Occipital lobe (tissue), 2 donors: ENCODE results near the gene CABCOCO1. TPM values are rescaled to one million over a fixed set of nuclear protein-coding genes. Genes with fewer than 3 reads are reported as not detected.
"Not testable (repeated sequence)": the region's sequence is repeated elsewhere in the genome, so short reads cannot be mapped to it uniquely, and the experiment has no call there.

Experiments
- DNase-seq: peaks from one replicate; lab custom pipeline; 2025; lab: John Stamatoyannopoulos, UW
- total RNA-seq: library from RNA; depleted of rRNA; stranded (reverse); fragments of >200 nt; gene quantifications from one replicate; pipeline ENCODE4 v1.2.3, GENCODE V29; 2014

The CABCOCO1 gene
- total RNA-seq, 1 donor from 2014 or later = 3.4 TPM

DNA sequence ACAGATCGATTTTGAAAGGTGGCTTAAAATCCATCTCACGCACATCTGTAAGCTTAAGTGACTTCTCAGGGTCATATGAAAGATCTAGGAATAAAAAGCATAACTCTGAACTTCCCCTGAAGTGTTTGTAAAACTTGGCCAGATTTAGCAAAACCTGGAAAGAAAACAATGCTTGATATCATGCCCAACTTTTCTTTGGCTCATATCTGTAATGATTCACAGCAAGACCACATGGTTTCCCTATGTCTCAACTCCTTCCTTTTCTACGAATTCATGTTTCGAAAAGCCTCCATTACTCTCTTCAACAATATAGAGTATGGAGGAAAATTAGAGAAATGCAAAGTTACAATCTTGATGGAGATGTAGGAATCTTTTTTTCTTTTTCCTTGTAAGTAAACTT lies 20.1 kb upstream of the CABCOCO1 start:
- no peak for DNase-seq

DNA sequence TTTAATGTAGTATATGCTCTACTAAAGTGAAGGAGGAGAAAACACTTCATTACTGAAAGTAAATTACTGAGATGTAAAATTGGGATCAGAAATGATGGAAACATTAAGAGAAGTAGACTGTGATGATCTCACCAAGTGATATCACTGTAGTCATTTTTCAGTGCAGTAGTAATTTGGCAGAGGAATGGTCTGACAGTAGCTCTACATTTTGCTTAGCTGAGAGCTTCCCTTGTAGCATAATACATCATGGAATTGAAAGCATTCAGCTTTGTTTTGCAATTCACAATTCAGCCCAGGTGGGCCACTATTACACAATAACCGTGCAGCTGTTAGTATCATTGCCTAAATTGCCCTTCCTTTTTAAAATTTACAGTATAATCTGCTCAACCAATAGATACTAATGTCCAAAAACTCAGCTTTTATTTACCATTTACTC lies 19.4 kb upstream of the CABCOCO1 start:
- DNase-seq = no peak

DNA sequence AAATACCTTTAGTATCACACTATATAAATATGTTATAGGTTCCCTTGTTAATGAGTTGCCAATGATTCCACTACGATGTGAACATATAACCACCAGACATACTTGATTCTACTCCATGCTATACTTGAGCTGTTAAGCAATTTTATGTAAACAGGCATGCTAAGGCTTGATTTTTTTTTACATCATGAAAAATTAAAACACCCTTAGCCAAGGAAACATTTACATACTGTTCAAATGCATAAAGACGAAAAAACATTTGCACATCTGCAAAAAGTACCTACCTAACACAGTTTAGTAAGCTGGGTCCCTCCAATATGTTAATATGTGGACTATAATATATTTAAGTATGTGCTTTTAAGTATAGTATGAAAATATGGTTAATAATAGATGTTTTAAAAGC lies 9.0 kb upstream of the CABCOCO1 start:
- no peak for DNase-seq

DNA sequence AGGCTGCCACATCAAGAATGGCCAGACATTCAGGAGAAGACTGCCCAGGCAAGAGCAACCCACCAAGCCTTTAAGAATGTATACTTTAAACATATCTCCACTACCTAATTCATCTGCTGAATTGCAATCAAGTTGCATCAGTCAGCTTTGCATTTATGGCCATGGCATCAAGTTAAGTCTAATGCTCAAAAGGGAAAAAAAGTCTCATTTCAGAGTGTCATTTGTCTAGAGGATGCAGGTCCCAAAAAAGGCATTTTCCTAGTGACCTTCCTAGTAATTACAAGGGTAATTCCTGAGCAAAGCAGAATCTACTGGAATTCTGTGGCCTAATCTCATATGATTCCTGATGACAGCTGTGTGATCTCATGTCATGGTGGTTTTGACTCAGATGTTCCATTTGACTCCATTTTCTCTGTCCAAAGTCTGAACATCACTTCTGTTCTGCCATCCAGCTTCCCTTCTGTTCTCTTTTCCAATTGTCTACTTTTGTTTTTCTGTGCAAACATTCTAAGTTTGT lies 7.3 kb upstream of the CABCOCO1 start:
- DNase-seq = no peak

DNA sequence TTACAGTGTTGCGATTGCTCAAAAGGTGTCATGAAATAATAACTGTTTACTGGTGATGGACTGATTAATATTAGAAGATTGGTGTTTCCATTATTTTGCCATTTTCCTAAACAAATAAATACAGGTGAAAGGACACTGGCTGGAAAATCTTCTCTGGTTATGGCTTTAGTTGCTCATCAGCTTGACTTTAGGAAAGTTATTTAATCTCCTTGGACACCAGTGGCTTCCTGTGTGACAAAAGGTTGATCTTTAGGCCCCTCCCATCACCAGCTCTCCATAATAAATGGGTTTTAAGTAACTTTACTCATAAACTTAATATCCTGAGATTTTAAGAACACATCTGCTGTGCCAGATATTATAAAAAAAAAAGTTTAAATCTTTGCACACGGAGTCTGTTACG lies 737 bp downstream of the CABCOCO1 start:
- DNase-seq = no peak

DNA sequence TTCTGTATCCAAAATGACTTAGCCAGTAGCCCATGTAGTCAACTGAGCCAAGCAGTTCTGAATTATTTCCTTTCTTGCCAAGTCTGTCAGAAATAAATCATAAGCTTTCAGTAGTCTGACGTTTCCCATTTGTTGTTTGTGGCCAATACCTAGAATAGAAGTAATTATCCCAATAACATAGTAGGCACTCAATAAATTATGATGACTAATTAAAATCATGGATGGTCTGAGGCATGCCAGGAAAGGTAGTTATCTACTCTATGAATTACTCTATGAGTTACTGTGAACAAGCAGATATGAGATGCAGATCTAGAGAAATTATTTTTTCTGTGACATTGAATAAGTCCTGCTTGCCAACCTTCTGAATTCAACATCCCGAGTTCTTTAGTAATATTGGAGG lies 2.3 kb downstream of the CABCOCO1 start:
- no peak for DNase-seq

DNA sequence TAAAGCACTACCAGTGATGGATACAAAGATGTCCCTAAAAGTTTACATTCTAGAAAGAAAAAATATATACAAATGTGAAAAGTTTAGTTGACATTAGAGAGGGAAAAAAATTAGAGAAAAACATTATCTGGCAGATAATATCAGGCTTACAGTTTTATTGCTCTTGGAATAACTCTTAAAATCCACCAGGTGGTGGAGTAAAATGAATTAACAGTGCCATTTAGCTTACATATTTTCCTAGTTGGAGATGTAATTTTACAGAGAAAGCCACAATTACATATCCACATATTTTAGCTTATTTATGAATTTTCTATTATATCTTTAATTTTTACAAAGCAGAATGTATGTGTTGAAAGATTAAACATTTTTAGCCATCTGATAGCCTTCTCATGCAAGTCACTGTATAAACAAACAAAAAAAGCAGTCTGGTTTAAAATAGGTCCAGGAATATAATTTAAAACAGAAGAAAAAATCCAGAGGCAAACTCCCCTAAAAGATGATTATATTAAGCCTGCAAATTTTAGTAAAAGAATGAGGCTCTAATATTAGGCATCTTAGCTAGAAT lies 6.5 kb downstream of the CABCOCO1 start:
- DNase-seq = no peak

DNA sequence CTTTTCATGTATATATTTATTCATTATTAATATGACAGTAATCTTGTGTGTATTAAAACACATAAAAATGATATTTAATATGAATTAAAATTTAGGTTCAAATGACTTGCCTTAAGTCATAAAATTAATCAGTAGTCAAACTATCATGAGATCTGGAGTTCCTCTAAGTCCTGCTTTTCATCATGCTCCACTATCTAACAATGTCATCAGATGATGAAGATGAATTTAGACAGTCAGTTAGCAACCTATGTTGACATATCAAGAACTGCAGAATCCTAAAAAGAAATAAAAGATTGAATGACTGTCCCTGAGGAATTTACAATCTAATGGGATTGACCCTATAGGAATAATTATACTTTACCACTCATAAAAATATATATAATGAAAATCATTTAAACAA lies 7.1 kb downstream of the CABCOCO1 start:
- no peak for DNase-seq

DNA sequence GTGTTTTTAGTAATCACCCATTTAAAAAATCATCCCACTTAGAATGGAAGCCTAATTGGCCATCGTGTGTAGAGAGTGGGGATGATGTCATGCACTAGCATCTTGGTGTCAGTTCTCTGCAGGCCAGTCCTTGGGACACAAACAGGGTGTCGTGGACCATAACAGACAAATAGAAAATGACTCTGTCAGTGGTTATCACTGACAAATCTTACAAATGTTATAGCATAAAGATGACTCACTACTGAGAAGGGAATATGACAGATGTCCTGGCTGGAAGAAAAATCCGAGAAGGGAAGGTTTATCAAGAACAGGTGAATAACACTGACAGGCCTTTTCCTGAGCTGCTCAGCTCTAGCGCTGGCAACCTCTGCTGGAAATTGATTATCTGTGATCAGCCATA lies 10.6 kb downstream of the CABCOCO1 start:
- no peak for DNase-seq

DNA sequence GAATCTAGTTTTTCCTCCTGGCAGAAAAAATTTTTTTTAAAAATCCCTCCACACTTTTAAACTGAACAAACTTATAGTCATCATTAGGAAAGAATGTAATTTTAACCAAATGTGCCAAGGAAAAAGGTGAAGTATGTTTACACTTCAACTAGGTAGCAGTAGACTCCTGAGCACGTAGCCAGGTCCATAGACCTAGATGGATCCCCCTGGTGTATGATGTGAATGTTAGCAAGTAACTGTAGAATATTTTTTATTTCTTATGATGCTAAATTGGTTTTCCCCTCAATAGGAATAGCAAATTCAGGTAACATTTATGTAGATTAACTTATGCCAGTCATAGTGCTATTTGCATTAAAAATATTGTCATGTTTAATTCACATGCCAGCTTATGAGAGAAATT lies 19.6 kb downstream of the CABCOCO1 start:
- no peak for DNase-seq

DNA sequence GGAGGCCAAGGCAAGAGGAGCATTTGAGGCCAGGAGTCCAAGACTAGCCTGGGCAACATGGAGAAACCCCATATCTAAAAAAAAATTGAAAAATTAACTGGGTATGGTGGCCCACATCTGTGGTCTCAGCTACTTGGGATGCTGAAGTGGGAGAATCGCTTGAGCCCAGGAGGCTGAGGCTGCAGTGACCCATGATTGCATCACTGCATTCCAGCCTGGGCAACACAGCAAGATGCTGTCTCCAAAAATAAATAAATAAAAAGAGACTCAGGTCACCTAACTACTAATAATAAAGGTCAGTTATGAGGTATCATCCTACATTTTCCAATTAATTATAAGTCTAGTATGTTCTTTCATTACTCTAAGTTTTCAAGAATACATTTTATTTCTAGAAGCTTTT lies 20.6 kb downstream of the CABCOCO1 start:
- DNase-seq = no peak

DNA sequence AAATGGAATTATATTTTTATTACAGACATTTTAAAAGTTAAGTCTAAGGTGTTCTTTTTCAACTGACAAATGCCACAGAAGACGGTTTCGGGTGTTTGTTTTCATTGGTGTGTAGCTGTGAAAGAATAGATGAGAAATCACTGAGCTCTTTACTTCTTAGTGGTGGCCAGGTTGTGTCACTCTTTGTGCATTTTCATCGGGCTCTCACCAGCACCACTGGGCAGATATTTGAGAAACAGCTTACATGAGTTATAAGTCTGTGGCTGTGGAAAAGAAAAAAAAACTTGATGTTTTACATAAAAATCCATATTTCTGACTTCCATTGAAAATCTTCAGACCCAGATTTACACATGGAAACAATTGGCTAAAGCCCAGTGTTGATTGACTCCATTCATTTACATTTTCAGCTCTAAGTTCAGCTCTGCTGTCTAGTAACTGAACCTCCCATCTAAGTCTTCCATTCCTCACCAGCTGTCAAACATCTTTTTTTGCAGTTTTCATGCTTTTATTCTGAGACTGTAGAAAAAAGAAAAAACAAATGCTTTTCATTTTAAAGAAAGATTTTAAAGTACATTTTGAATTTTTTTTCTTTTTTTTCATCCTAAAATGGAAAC lies 22.3 kb downstream of the CABCOCO1 start:
- DNase-seq = no peak

DNA sequence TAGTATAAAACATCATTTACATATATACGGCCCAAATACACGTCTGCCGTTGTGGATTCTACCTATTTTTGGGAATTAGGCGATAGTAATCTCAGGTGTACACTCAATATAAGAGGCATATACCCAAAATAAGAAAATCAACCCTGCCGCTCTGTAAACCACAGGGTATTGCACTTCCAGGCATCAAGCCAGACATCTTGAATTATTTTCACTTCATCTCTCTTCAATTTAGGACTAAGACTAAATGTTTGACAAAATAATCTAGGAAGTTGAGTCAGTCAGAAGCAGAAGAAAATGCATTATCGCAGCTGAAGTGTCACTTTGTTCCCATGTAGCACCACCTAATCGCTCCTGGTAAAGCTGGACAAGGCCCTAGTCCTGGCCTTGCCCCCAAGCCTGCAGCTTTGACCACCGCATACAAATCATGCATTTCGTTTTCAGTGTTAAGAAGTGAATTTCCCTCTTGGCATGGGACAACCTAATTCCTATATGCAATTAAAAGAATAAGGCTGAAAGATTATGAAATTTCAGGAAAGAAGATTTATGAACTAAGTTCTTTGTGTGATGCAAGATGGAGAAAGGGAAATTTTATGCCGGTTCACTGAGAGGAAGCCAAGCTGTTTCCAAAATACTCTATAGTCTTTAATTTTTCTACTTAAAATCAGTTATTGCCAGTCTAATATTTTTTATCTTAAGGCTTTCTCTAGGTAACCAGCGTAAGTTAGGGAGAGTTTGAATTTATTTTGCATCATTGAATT lies 26.0 kb downstream of the CABCOCO1 start:
- no peak for DNase-seq

DNA sequence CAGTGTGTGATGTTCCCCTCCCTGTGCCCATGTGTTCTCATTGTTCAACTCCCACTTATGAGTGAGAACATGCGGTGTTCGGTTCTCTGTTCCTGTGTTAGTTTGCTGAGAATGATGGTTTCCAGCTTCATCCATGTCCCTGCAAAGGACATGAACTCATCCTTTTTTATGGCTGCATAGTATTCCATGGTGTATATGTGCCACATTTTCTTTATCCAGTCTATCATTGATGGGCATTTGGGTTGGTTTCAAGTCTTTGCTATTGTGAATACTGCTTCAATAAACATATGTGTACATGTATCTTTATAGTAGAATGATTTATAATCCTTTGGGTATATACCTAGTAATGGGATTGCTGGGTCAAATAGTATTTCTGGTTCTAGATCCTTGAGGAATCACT lies 28.9 kb downstream of the CABCOCO1 start:
- DNase-seq = not testable (repeated sequence)

DNA sequence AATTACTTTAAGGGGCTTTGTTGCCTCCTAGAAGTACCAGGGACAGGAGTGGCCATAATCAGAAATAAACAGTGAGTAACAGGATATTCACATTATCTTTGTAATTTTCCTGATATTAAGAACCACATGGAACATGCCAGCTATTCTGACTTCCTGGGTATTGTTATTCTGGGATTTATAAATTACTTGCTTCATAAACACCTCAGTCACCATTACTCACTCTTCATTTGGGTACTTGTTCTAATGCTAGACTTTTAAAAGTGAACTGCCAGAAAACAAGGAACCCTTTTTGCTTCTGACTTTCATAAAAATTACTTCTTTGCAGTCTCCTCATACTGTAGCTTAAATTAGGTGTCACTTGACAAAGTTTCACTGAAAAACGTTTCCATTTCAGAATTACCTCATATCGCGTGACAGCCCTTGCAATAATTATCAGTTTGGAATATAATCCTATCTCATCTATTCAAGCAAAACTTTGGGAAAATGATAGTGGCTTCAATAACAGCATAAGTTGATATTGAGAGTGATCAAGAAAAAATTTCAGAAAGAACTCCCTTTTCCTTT lies 29.8 kb downstream of the CABCOCO1 start:
- DNase-seq = no peak

DNA sequence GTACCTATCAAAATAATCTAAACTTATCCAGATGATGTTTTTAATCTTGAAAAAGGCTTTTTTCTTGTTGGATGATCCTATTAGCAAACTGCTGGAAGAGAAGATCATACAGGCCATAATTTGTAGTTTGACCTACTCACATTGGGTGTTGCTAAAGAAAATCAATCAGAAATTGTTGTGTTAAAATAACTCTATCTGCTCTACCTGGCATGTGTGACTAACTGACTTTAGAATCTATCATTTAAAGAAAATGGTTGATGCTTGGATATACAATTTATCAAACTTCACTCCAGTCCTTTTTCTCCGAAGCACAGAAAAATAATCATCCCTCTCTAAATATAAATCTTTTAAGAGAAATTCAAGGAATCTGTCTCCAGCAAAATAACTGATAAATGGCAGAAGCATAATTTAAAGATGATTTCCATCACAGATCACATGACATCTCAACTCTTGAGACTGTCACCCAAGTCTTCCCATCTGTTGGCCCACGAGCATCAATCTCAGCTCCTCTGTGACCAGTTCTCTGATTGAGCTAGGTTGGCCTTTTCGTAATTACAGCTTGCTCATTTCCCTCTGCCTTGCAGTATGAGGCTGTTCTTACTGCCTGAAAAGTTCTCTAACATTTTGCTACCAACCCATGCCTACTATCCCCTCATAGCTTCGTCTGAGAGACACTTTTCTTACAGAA lies 36.4 kb downstream of the CABCOCO1 start:
- DNase-seq = no peak

DNA sequence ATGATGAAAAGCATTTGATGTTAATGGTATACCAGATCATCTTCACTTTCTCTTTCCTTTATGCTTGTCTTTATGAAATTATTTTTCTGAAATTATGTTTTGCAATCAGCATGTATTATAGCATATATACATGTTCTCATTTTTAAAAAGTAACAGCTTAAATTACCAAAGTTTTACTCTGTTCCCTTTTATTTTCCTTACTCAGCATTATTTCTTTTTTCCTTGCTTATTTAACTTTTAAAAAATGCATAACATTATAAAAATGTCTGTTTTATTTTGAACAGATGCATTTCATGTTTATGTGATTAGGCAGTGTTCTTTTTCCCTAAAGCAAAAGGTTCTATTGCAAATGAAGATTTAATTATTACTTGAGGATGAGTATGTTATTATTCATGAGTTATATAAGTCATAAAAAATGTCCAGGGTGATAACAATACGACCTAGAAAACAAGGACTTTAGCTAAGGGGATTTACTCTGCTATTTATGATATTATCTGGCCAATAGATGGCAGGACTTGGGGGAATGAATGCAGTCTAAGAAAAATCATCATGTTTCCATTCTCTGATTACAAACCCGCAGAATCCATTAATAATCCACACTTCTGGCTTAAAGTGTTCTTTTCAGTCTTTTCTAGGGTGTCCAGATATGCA lies 38.5 kb downstream of the CABCOCO1 start:
- no peak for DNase-seq

DNA sequence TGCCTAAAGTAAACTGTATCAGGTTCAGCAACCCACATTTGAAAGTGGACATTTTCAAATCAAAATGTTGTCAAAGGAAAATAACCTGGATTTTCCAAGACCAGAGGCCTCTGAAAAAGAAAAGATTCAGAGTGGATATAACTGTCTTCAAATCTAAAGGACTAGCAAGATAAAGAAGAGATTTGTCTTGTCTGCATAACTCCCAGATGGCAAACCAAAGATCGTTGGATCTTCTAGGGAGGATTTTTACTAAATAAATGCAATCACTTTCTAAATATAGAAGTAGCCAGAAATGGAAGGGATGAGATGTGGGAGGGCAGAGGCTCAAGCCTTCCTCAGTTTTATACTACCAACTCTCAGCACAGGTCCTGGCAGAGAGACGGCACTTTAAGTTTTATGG lies 39.0 kb downstream of the CABCOCO1 start:
- DNase-seq = no peak

DNA sequence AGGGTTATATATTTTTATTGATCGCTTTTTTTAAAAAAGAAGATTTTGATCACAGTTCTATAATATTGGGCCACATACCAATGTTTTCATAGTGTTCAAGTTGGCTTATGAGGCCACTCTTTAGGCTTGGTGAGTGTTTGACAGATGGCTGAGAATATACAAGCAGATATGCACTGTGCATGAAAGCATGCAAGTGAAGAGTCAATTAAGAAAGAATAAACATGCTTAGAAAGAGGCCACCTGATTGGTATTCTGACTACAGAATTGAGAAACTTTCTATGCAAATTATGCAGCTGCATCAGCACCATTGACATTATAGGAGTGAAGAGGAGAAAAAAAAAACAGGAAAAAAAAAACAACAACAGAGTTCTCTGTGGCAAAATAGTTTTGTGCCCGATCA lies 39.9 kb downstream of the CABCOCO1 start:
- no peak for DNase-seq

DNA sequence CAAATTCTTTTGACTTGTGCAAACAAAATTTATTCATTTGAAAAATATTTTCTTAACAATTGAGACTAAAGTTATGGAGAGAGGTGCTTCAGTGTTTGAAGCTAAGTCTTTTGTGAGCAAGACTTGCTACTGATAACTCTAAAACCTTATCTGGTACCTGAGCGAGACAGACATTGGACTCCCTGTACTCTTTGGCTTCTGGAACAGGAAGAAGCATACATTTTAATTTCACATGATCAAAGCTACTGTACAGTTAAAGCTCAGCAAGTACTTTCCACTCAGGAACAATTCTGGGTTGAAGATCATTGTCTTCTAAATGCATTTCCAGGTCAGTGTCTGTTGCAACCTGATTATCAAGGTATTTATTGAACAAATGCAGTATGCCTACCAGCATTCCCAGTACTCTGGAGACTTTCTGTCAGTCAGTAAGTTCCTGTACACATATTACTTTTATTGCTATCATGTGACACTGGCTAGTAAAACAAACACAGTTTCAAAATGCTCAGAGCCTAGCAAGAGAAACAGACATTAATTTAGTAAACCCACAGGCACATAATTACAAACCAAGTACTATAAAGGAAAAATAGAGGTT lies 42.4 kb downstream of the CABCOCO1 start:
- DNase-seq = no peak

DNA sequence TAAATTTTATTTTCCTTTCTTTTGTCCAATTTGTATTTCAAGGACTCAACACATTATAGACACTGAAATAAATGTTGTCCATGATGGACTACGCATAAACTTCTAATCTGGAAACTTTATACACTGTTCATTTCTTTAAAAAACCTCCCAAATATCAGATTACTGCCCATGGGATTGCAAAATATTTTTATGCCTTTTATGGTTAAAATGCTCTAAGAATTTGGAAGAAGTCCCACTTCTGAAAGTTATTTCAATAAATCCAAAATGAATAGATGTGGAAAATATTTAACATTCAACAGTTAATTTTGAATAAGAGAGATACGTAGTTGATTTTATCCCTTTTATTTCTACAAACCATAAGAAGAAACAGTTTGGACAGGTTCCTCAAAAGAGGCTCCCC lies 46.1 kb downstream of the CABCOCO1 start:
- DNase-seq = no peak
